GM12873 (cell line): ENCODE results near the gene B3GNT4.

Source experiments
- CTCF ChIP-seq: IDR thresholded peaks from 2 replicates; pipeline ENCODE4 v1.5.1; 2012; ENCODE audit warnings: low read depth, mild to moderate bottlenecking, moderate library complexity, low read length, control low read depth; ENCODE audit not compliant: insufficient read depth; ENCODE audit errors: missing control alignments

B3GNT4 gene

GRCh38 chr12:122230798-122231197, 27.3 kb downstream of the B3GNT4 start:
- no peak for TF ChIP-seq CTCF

- no peak for TF ChIP-seq CTCF
These were observed 29.2 kb downstream of the B3GNT4 start for GRCh38 chr12:122232691-122233090.

- TF ChIP-seq CTCF = no peak
These were observed 32.2 kb downstream of the B3GNT4 start for GRCh38 chr12:122235741-122236140.

GRCh38 chr12:122238861-122239260, 35.4 kb downstream of the B3GNT4 start:
- TF ChIP-seq CTCF = no peak

GRCh38 chr12:122243965-122244364, 40.5 kb downstream of the B3GNT4 start:
- TF ChIP-seq CTCF = no peak

GRCh38 chr12:122244565-122245371, 41.3 kb downstream of the B3GNT4 start:
- TF ChIP-seq CTCF = no peak

- TF ChIP-seq CTCF = no peak
These were observed 42.0 kb downstream of the B3GNT4 start for GRCh38 chr12:122245553-122245952.
